K562 (cell line): ENCODE results near the gene TBC1D1. TPM values are rescaled to one million over a fixed set of nuclear protein-coding genes. Genes with fewer than 3 reads are reported as not detected.

ENCODE experiments used
- ATAC-seq: fragments of 200-7000 bp; cut with Tn5 transposase; 3 replicates; pipeline ENCODE4 v1.9.1; 2020; ENCODE audit warnings: moderate library complexity
- BruUV-seq: library from RNA; stranded (reverse); fragments of 400-500 nt; replicated peaks from 2 replicates; lab custom pipeline; 2021; lab: Mats Ljungman, UMichigan
- CTCF ChIA-PET: fragments of 300-600 bp; formaldehyde crosslinking; extraction: SDS; loops from one replicate; lab custom pipeline; 2021; ENCODE audit warnings: low intra/inter-chr PET ratio; lab: Yijun Ruan, JAX
- POLR2A ChIA-PET: fragments of 300-600, 350-650 bp; sonication (Branson Sonifier 250); formaldehyde crosslinking; extraction: SDS; loops from one replicate; lab custom pipeline; 2021; ENCODE audit warnings: antibody characterized with exemption, inconsistent platforms; lab: Yijun Ruan, JAX
- DNase-seq, 4 experiments: peaks; one replicate each; pipeline versions ENCODE4 v3.0.0 to v3.0.0-alpha.2; 2011 to 2018; ENCODE audit warnings: low spot score in 3 of 4, mixed read lengths in 3 of 4; ENCODE audit errors: extremely low read depth in 1 of 4
- FAIRE-seq: peaks from 2 replicates; lab custom pipeline; 2011; peaks lifted over from hg19 to GRCh38; lab: Jason Lieb, UNC
- H2AFZ ChIP-seq: 2 replicates; pipeline ENCODE4 v1.6.0; 2011; ENCODE audit warnings: low read depth, low read length, control low read depth, inconsistent platforms
- H3K27ac ChIP-seq: fragments of 200-600 bp; 3 replicates; pipeline ENCODE4 v1.8.0; 2011; ENCODE audit warnings: low read depth, mild to moderate bottlenecking, control low read depth, inconsistent platforms, low read length, moderate library complexity, mixed read lengths; ENCODE audit errors: extremely low read depth
- H3K27me3 ChIP-seq, 2 experiments: fragments of 300-600 bp in 1 of 2; 2 replicates in 1 of 2; 3 replicates in 1 of 2; pipeline versions ENCODE4 v1.6.0 to v1.8.0; 2011; ENCODE audit warnings: inconsistent platforms in 2 of 2, low read length in 2 of 2, mild to moderate bottlenecking in 1 of 2, mixed read lengths in 1 of 2, moderate library complexity in 1 of 2; ENCODE audit not compliant: control insufficient read depth in 2 of 2, insufficient read depth in 2 of 2
- H3K36me3 ChIP-seq: fragments of 300-600 bp; 3 replicates; pipeline ENCODE4 v1.8.0; 2011; ENCODE audit warnings: mild to moderate bottlenecking, low read length, inconsistent platforms; ENCODE audit not compliant: control insufficient read depth, insufficient read depth
- H3K4me1 ChIP-seq, 2 experiments: fragments of 200-600 bp in 1 of 2; replicated peaks in 1 of 2; 2 replicates in 1 of 2; 3 replicates in 1 of 2; pipeline versions ENCODE4 v1.5.1 to v1.8.0; 2011; ENCODE audit warnings: inconsistent platforms in 2 of 2, low read length in 2 of 2, mild to moderate bottlenecking in 1 of 2, mixed read lengths in 1 of 2, moderate library complexity in 1 of 2; ENCODE audit not compliant: control insufficient read depth in 2 of 2, insufficient read depth in 2 of 2
- H3K4me2 ChIP-seq: 2 replicates; pipeline ENCODE4 v1.6.1; 2011; ENCODE audit warnings: low read length, control low read depth, inconsistent platforms, mixed read lengths; ENCODE audit not compliant: insufficient read depth
- H3K4me3 ChIP-seq: fragments of 200-600 bp; sonication (generic), shearing (Covaris generic); 2 replicates; pipeline ENCODE4 v1.5.1; 2016; ENCODE audit warnings: control low read depth, inconsistent platforms
- H3K79me2 ChIP-seq: fragments of 200-600 bp; 3 replicates; pipeline ENCODE4 v1.8.0; 2011; ENCODE audit warnings: low read length, inconsistent platforms; ENCODE audit not compliant: control insufficient read depth, insufficient read depth
- H3K9ac ChIP-seq, 2 experiments: 2 replicates each; pipeline versions ENCODE4 v1.6.0 to v1.6.1; 2011; ENCODE audit warnings: low read depth in 2 of 2, low read length in 2 of 2, control low read depth in 1 of 2, inconsistent platforms in 1 of 2, mild to moderate bottlenecking in 1 of 2, mixed read lengths in 1 of 2; ENCODE audit not compliant: insufficient read depth in 1 of 2
- H3K9me1 ChIP-seq: one replicate; pipeline ENCODE4 v1.6.0; 2011; ENCODE audit warnings: inconsistent platforms, mild to moderate bottlenecking, low read length, moderate library complexity; ENCODE audit not compliant: control insufficient read depth, insufficient read depth
- H3K9me3 ChIP-seq: replicated peaks from 2 replicates; pipeline ENCODE4 v1.5.1; 2011; ENCODE audit warnings: low read depth, low read length, inconsistent platforms; ENCODE audit not compliant: control insufficient read depth, insufficient read depth
- H4K20me1 ChIP-seq: replicated peaks from 2 replicates; pipeline ENCODE4 v1.6.1; 2011; ENCODE audit warnings: low read length, inconsistent platforms, mixed read lengths; ENCODE audit not compliant: control insufficient read depth, insufficient read depth
- DMBX1 ChIP-seq: fragments of 250-450 bp; sonication (Bioruptor Pico); IDR thresholded peaks from 2 replicates; pipeline ENCODE4 v1.8.0; 2022; ENCODE audit warnings: inconsistent platforms, mild to moderate bottlenecking, moderate library complexity, borderline replicate concordance
- PHF8 ChIP-seq: fragments of 200-600 bp; sonication (generic); IDR thresholded peaks from 2 replicates; pipeline ENCODE4 v1.6.1; 2012; ENCODE audit warnings: mixed run types, mild to moderate bottlenecking, inconsistent platforms, low read length, moderate library complexity, borderline replicate concordance
- SNRNP70 ChIP-seq: fragments of 200-400 bp; formaldehyde crosslinking; optimal IDR thresholded peaks from 2 replicates; pipeline ENCODE3; 2017; ENCODE audit warnings: low read depth, low read length
- ZNF324 ChIP-seq: fragments of 250-450 bp; sonication (Bioruptor Pico); IDR thresholded peaks from 2 replicates; pipeline ENCODE4 v1.4.0; 2020; ENCODE audit warnings: mild to moderate bottlenecking
- WGBS: fragments of 100-300 bp; shearing (Covaris generic); methylation state at CpG from one replicate; pipeline ENCODE4 v1.1.6; 2016; ENCODE audit warnings: low coverage, mixed read lengths; ENCODE audit not compliant: insufficient coverage; ENCODE audit errors: missing lambda C conversion rate; 5-methylcytosine and 5-hydroxymethylcytosine counted together
- in situ Hi-C: fragments of 300-500 bp; cut with MboI; formaldehyde crosslinking; loops from 4 replicates; pipeline ENCODE4 v1.15.0; 2018; ENCODE audit warnings: inconsistent platforms, mixed read lengths
- intact Hi-C: fragments of 100-400 bp; cut with micrococcal nuclease; formaldehyde crosslinking; loops from 2 replicates; pipeline ENCODE4 v1.14.2; 2022
- polyA plus RNA-seq, 8 experiments: library from polyadenylated mRNA; depleted of rRNA in 4 of 8; stranded (reverse) in 5 of 8; unstranded in 3 of 8; fragments of >200 nt; fragmentation: Nextera tagmentation in 2 of 8; fragmentation: Illumina TruSeq in 1 of 8; extraction: Ambion mirVana in 2 of 8; extraction: Trizol in 1 of 8; gene quantifications; 2 replicates each; pipeline versions ENCODE4 v1.2.1 to v1.2.3, GENCODE V29; 2011 to 2014; ENCODE audit warnings: inconsistent platforms in 1 of 8, missing spikeins in 1 of 8
- total RNA-seq, 7 experiments: library from RNA; depleted of rRNA in 6 of 7; stranded (reverse); fragments of >200 nt in 6 of 7; fragmentation: Illumina TruSeq in 2 of 7; extraction: Trizol in 2 of 7; gene quantifications; 2 replicates each; pipeline versions ENCODE4 v1.2.1 to v1.2.3, GENCODE V29; 2011 to 2021; ENCODE audit warnings: low replicate concordance in 1 of 7
- TF ChIP-seq, protein P1 (sequence below): sonication (generic); formaldehyde crosslinking; IDR thresholded peaks from 2 replicates; pipeline ENCODE4 v1.8.0; 2023; ENCODE audit warnings: mild to moderate bottlenecking, missing genetic modification reagents
- TF ChIP-seq, protein P2 (sequence below): fragments of 450-650 bp; formaldehyde crosslinking; IDR thresholded peaks from 2 replicates; pipeline ENCODE4 v1.4.0; 2020; ENCODE audit warnings: mild to moderate bottlenecking, mixed read lengths
- TF ChIP-seq, protein P3 (sequence below): fragments of 250-450 bp; sonication (Bioruptor Pico); IDR thresholded peaks from 2 replicates; pipeline ENCODE4 v1.4.0; 2020; ENCODE audit warnings: mild to moderate bottlenecking, moderate library complexity

Gene TBC1D1
- total and polyA plus RNA-seq, 9 of the 15 experiments (the other 6 are each of a cell fraction or from before 2014, with no cell fraction given), result 0.59 to 14.2 (median 8.8) TPM

DNA sequence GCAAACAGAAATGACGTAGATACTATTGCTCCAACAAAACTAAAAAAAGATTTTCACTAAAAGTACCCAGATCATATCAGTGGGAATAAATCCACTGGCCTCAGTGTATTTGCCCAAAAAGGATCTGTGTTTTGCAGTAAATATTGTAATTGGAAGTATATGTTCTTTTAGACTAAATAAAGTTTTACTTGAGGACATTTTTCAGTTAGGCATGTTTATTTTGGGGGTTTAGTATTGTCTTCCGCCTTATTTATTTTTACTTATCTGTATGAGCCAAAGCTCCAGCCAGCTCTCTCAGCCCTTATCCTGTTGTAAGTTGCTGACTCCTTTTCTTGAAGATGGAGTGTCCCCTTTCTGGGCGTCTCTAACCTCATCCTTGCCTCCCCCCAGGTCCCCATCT lies 119.1 kb downstream of the TBC1D1 start (continued):
- TF ChIP-seq, protein P1, sequence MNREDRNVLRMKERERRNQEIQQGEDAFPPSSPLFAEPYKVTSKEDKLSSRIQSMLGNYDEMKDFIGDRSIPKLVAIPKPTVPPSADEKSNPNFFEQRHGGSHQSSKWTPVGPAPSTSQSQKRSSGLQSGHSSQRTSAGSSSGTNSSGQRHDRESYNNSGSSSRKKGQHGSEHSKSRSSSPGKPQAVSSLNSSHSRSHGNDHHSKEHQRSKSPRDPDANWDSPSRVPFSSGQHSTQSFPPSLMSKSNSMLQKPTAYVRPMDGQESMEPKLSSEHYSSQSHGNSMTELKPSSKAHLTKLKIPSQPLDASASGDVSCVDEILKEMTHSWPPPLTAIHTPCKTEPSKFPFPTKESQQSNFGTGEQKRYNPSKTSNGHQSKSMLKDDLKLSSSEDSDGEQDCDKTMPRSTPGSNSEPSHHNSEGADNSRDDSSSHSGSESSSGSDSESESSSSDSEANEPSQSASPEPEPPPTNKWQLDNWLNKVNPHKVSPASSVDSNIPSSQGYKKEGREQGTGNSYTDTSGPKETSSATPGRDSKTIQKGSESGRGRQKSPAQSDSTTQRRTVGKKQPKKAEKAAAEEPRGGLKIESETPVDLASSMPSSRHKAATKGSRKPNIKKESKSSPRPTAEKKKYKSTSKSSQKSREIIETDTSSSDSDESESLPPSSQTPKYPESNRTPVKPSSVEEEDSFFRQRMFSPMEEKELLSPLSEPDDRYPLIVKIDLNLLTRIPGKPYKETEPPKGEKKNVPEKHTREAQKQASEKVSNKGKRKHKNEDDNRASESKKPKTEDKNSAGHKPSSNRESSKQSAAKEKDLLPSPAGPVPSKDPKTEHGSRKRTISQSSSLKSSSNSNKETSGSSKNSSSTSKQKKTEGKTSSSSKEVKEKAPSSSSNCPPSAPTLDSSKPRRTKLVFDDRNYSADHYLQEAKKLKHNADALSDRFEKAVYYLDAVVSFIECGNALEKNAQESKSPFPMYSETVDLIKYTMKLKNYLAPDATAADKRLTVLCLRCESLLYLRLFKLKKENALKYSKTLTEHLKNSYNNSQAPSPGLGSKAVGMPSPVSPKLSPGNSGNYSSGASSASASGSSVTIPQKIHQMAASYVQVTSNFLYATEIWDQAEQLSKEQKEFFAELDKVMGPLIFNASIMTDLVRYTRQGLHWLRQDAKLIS (CRISPR knock-in tag), result no peak
- TF ChIP-seq ZNF324 (CRISPR knock-in tag) (no peak), SNRNP70 (no peak), PHF8 (no peak)

DNA sequence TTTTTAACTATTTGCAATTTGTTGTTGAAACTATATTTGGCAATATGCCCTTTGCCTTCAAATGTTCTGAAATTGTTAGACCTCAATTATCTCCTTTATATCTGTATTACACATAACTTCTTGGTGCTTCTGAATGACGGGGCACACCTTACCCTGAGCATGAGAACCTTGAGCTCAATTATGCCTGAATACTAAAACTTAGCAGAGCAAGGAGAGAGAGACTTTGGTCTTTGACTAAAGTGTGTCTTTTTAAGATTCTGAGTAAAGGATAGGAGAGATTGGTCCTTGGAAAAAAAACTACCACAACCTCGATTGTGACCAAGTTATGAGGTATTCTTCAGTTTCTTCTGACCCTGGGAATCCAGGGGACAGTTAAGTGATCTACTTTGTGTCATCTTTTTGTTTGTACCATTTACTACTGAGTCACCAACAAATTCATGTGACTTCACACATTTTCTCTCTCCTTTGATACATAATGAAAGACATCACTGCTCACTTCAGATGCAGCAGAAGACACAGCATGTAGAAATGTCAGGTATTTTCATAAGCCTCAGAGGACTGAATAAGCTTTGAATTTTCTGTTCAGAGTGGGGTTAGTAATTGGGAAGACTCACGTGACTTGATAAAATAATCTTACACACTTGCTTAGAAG lies 120.8 kb downstream of the TBC1D1 start:
- H4K20me1 ChIP-seq, result no peaks in the 10 kb centered on the region
- in situ Hi-C loops, result no loop called here
- BruUV-seq, result no TSS peak
- H3K79me2 ChIP-seq, result no peaks in the 10 kb centered on the region
- no peak overlapping the region for H3K27ac ChIP-seq
- no peaks in the 10 kb centered on the region for H3K4me1 ChIP-seq
- no peak overlapping the region for H2AFZ ChIP-seq
- intact Hi-C loops, result no loop called here
- H3K27me3 ChIP-seq, result peaks cover 2 to 36% of the 10 kb centered on the region in 2 experiments; a peak in 4 of 5 replicates
- no peak overlapping the region for H3K4me3 ChIP-seq
- no peak for FAIRE-seq
- H3K9ac ChIP-seq, result no peak overlapping the region
- no peaks in the 10 kb centered on the region for H3K9me3 ChIP-seq
- ChIA-PET POLR2A (interaction anchor here (1.0 kb wide), 1 partner anchor 10 kb away, joined by 3 read pairs; no protein-coding TSS in a partner anchor), CTCF (no interaction called here)
- no peaks in the 10 kb centered on the region for H3K36me3 ChIP-seq
- no peak for DNase-seq
- H3K9me1 ChIP-seq, result no peaks in the 10 kb centered on the region
- ATAC-seq, result no peak
- H3K4me2 ChIP-seq, result no peak overlapping the region
- WGBS, result 8% methylated on average over 3 of the region's 3 CpGs
- TF ChIP-seq DMBX1 (CRISPR knock-in tag), result no peak
- TF ChIP-seq, protein P2, sequence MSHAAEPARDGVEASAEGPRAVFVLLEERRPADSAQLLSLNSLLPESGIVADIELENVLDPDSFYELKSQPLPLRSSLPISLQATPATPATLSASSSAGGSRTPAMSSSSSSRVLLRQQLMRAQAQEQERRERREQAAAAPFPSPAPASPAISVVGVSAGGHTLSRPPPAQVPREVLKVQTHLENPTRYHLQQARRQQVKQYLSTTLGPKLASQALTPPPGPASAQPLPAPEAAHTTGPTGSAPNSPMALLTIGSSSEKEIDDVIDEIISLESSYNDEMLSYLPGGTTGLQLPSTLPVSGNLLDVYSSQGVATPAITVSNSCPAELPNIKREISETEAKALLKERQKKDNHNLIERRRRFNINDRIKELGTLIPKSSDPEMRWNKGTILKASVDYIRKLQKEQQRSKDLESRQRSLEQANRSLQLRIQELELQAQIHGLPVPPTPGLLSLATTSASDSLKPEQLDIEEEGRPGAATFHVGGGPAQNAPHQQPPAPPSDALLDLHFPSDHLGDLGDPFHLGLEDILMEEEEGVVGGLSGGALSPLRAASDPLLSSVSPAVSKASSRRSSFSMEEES (CRISPR knock-in tag), result peak; percentile 9; the same call in 1 of the 2 replicates
- TF ChIP-seq, protein P3, sequence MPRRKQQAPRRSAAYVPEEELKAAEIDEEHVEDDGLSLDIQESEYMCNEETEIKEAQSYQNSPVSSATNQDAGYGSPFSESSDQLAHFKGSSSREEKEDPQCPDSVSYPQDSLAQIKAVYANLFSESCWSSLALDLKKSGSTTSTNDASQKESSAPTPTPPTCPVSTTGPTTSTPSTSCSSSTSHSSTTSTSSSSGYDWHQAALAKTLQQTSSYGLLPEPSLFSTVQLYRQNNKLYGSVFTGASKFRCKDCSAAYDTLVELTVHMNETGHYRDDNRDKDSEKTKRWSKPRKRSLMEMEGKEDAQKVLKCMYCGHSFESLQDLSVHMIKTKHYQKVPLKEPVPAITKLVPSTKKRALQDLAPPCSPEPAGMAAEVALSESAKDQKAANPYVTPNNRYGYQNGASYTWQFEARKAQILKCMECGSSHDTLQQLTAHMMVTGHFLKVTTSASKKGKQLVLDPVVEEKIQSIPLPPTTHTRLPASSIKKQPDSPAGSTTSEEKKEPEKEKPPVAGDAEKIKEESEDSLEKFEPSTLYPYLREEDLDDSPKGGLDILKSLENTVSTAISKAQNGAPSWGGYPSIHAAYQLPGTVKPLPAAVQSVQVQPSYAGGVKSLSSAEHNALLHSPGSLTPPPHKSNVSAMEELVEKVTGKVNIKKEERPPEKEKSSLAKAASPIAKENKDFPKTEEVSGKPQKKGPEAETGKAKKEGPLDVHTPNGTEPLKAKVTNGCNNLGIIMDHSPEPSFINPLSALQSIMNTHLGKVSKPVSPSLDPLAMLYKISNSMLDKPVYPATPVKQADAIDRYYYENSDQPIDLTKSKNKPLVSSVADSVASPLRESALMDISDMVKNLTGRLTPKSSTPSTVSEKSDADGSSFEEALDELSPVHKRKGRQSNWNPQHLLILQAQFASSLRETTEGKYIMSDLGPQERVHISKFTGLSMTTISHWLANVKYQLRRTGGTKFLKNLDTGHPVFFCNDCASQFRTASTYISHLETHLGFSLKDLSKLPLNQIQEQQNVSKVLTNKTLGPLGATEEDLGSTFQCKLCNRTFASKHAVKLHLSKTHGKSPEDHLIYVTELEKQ (CRISPR knock-in tag), result no peak
